ENCODE results near the gene NOM1.

NOM1 gene

GRCh38 chr7:156985101-156985992 lies 35.8 kb downstream of the NOM1 start:
- no peak for DNase-seq (ENCODE audit: low read depth in 3 of 3)

- DNase-seq (ENCODE audit: low read depth in 3 of 3), result no peak
These were observed 36.9 kb downstream of the NOM1 start for GRCh38 chr7:156986378-156986777.

GRCh38 chr7:156988343-156989185 lies 39.1 kb downstream of the NOM1 start:
- no peak for DNase-seq (ENCODE audit: low read depth in 3 of 3)

- DNase-seq (ENCODE audit: low read depth in 3 of 3), result no peak
These were observed 40.4 kb downstream of the NOM1 start for GRCh38 chr7:156989766-156990535.

- no peak for DNase-seq (ENCODE audit: low read depth in 3 of 3)
These were observed 43.8 kb downstream of the NOM1 start for GRCh38 chr7:156993021-156993924.

- no peak for DNase-seq (ENCODE audit: low read depth in 3 of 3)
These were observed 44.4 kb downstream of the NOM1 start for GRCh38 chr7:156993925-156994235.

- no peak for DNase-seq (ENCODE audit: low read depth in 3 of 3)
These were observed 44.9 kb downstream of the NOM1 start for GRCh38 chr7:156994417-156994816.

- DNase-seq (ENCODE audit: low read depth in 3 of 3), result no peak
These were observed 49.8 kb downstream of the NOM1 start for GRCh38 chr7:156998988-156999957.

- no peak for DNase-seq (ENCODE audit: low read depth in 3 of 3)
These were observed 50.6 kb downstream of the NOM1 start for GRCh38 chr7:156999958-157000726.

- DNase-seq (ENCODE audit: low read depth in 3 of 3), result no peak
These were observed 51.5 kb downstream of the NOM1 start for GRCh38 chr7:157000741-157001653.

GRCh38 chr7:157001920-157002818 lies 52.7 kb downstream of the NOM1 start:
- no peak for DNase-seq (ENCODE audit: low read depth in 3 of 3)

- no peak for DNase-seq (ENCODE audit: low read depth in 3 of 3)
These were observed 53.4 kb downstream of the NOM1 start for GRCh38 chr7:157002819-157003421.

GRCh38 chr7:157003445-157003755 lies 53.9 kb downstream of the NOM1 start:
- no peak for DNase-seq (ENCODE audit: low read depth in 3 of 3)

GRCh38 chr7:157003756-157004520 lies 54.4 kb downstream of the NOM1 start:
- DNase-seq (ENCODE audit: low read depth in 3 of 3), result no peak

GRCh38 chr7:157004521-157005455 lies 55.3 kb downstream of the NOM1 start:
- DNase-seq (ENCODE audit: low read depth in 3 of 3), result no peak

Measured in stimulated activated CD4-positive, alpha-beta T cell treated with anti-CD3 and anti-CD28 coated beads, TNF-alpha, amount 100 ng/mL, for 48 hours (primary cell).